GM04503 (cell line): ENCODE data around the gene LAMP1.
"Not testable (repeated sequence)": the region's sequence is repeated elsewhere in the genome, so short reads cannot be mapped to it uniquely, and the experiment has no call there.

Experiments
- DNase-seq: peaks from one replicate; pipeline ENCODE4 v3.0.0-alpha.2; 2012; ENCODE audit warnings: low read depth

LAMP1 gene

DNA sequence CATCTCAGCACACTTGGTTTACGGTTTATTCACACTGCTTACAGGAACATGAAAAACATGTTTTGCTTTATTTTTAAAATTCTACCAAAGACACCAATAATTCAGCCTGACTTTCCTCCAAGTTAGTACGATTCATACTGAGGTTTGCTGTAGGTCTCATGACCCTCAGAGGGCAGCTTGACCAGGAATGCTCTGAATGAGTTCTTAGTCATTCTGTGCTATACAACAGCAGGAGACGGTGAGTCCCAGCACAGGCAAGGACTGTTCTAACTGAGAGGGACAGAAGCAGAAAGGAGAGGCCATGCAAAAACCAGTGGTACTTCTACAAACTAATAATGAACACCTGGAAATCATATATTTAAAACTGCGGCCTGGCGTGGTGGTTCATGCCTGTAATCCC, 60.5 kb downstream of the LAMP1 start:
- DNase-seq, result peak; percentile 26

DNA sequence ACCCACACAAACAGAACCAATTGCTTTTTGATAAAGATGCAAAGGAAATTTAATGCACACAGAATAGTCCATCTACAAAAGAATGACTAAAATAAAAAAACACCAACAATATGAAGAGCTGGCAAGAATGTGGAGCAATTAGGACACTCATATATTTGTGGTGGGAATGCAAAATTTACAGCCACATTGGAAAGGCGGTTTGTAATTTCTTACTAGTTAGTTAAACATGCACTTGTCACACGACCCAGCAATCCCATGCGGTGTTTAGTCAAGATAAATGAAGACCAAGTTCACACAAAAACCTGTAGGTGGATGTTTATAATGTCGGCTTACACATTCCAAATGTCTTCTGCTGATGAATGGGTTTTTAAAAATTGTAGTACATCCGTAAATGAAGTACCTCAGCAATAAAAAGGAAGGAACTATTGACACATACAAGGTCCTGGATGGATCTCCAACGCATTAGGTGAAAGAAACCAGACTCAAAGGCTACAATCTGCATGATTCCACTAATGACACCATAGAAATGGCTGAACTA, 61.7 kb downstream of the LAMP1 start:
- DNase-seq, result no peak

DNA sequence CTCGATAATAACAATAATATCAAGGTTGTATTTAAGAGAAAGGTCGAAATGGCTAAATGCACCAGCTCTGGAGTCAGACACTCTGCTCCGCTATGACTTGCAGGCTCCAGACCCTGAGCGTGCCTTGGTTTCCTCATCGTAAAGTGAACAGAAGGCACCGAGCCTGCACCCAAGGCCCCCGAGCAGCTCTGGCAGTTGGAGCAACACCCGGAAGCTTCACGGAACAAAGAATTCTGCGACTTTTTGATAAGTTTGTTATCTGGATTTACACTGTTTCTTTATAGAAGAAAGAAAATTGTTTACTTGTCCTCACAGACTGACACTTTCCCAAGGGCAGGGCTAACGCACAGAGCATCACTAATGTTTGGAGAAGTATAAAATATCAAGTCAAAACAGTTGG, 62.5 kb downstream of the LAMP1 start:
- no peak for DNase-seq

DNA sequence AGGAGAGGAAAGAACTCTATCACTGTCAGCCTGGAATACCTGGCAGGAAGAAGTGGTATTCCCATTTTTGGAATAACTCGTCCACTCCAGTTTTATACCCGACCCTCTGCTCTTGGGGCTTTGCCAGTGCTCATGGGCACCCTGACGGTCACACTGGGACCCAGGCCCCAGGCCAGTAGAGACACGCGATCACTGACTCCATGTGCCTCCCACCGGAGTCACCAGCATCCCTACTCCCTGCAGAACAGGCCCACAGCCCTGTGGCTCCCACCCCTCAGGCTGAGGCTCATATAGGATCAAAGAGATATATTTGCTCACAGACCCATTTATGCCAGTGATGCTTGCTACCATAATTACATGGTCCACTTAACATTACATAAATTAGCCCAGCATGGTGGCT, 63.4 kb downstream of the LAMP1 start:
- DNase-seq, result no peak

DNA sequence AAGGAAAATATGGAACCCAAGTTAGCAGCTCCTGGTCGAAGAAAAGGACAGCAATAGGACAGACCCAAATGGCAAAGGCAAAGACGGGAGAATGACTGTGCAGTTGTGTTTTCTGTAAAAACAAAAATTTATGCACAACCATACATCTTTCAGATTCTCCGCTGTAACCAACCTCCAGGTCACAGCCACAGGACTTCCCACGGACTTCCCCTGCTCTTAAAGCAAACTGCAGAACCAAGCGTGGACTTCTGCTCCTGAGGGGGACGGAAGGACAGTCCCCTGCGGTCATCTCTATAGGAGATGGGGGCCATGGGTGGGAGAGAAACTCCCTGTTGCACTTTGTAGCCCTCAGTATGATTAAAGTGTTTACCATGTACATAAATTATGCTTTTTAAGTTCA, 64.4 kb downstream of the LAMP1 start:
- DNase-seq, result no peak

DNA sequence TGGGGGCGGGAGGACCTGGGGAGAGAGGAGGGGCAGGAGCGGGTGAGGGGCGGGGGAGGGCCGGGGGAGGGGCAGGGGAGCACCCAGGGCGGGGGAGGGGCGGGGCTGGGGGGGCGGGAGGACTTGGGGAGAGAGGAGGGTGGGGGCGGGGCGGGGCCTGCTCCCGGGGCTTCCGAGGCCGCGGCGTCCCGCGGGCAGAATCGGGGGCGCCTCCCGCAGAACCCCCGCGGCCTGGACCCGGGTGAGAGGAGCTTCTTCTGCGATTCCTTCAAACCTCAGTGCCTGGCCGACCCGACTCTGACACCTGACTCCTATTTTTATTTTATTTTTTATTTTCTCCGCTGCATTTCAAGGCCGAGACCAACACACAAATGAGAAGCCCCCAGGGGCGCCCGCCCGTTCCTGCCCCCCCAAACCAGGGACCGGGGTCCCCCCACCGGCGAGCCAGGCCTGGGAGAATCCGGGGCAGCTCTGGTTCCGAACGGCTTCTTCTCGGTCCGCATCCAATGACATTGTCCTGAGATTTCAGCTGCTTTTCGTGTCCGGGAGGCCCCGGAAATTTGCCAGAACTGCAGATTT, 67.4 kb downstream of the LAMP1 start:
- no peak for DNase-seq

DNA sequence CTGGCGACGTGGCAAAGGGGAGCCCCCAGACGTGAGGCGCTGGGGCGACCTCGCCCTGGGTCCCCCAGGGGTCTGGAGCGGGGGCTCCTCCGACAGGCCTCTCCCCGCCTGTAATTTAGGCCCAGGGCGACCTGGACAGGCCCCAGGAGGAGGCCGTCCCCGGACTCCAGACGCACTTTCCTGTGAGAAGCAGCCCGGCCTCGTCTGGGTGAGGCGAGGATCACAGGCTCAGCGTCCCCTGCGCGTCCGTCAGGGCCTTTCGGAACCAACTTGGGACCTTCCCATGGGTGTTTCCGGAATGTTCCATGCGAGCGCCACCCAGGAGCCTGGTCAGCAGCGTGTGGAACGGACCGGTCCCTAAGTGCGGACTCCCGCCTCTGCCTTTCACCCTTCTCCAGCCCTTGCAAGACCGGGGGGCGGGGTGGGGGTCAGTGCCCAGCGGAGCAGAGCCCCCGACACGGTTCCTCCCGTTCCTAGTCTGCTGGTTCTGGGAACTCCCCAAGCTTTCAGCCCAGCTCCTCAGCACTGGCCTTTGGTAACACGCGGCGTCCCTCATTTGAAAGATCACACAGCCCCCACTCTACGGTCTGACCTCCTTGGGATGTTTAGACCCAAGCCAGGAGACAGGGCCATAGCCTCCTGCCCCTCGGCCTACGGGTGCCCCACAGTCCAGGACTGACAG, 68.0 kb downstream of the LAMP1 start:
- no peak for DNase-seq

DNA sequence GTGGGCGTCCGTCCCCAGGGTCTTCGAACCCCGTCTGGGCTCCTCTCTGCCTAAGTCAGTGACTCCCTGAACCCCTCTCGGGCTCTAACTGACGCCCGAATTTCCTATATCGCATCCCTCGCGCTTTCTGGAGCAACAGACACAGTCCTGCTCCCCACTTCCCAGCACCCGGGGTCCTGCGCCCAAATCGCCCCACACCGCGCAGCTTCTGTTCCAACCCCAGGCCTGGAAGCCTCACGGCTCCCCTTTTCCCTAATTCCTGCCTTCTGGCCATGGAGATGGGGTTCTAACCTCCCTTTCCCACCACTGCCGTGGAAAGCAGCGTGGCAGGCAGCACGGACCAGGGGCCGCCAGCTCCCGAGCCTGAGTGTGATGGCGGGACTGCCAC, 68.5 kb downstream of the LAMP1 start:
- no peak for DNase-seq

DNA sequence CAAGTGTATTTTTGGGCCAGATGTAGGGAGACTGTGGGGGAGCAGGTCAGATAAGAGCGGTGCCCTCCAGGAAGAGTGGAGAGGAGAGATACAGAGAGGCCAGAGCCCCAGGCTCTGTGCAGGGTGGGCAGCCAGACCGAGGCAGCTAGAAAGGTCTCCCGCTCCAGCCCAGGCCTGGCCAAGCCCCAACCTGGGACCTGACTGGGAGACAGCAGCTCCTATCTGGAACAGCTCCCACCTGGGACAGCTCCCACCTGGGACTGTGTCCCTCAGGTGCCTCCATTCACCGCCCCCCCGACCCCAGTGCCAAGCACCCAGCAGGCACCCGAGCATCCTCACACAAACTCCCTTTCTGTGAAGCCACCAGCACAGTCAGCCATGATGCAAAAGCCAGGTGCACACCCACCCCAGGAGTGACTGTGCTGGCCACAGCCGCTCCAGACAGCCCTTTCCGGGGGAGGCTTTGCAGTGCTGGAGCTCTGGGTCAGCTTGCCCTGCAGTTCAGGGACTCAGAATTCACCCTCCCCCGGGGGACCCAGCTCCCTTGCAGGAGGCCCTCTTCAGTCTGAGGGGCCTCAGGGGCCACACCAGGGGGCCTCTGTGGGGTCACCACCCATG, 69.0 kb downstream of the LAMP1 start:
- DNase-seq, result no peak

DNA sequence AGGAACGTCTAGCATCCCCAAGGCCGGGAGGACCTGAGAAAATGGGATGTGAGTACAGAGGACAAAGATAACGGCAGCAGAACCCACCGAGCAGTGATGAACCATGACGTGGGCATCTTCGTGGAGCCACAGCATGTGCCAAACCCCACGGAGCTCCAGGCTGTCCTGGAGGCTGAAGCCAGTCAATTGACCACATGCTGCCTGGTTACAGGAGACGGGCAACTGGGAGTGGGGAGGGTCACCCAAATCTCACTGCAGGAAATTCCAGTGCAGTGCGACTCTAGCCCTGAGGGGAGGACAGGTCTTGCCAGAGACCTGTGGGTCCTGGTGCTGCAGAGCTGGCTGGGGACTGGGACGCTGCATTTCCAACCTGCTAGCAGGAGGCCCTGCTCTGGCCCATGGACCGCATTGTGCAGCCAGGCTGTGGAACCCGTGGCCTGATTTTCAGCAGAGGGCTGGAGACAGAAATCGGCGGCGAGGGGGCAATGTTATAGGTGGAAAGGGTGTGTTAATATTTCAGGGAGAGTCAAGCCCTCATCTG, 70.1 kb downstream of the LAMP1 start:
- no peak for DNase-seq

DNA sequence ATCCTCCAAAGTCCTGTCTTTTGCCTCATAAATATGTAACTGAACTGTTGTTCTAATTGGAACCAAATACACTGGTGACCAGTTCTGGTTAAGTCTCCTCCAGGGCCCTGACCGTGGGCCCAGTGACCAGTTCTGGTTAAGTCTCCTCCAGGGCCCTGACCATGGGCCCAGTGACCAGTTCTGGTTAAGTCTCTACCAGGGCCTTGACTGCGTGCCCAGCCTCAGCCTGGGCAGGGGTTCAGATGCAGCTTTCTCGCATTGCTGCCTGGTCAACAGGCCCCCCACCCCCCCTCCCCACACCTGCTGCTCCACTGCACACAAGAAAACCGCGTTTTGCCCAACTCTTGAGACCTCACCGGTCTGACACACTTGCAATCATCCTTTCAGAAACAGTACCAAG, 70.7 kb downstream of the LAMP1 start:
- DNase-seq, result no peak

DNA sequence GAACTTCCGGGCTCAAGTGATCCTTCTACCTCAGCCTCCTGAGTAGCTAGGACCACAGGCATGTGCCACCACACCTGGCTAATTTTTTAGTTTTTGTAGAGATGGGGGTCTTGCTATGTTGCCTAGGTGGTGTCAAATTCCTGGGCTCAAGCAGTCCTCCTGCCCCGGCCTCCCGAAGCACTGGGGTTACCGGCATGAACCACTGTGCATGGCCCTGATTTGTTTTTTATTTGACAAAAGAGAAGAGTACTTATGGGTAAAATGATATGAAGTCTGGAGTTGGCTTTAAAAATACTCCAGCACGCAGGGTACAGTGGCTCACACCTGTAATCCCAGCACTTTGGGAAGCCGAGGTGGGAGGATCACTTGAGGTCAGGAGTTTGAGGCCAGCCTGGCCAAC, 71.3 kb downstream of the LAMP1 start:
- not testable (repeated sequence) for DNase-seq

DNA sequence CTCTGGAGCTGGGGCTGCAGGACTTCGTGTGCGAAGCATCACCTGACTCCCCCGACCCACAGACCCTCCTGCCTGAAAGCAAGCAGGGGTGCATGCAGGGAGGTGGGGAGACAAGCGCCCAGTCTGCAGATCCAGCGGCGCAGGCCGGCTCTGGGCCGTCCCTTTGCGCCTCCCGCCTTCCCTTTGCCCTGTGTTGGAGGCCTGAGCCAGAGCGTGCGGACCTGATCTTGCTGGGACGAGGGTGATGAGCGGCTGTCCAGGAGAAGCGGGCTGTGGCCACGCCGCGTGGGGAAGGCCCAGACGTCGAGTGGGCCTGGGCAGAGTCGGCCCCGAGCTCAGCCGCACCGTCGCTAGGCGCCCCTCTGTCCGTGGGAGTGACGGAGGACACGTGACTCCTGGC, 72.2 kb downstream of the LAMP1 start:
- no peak for DNase-seq

DNA sequence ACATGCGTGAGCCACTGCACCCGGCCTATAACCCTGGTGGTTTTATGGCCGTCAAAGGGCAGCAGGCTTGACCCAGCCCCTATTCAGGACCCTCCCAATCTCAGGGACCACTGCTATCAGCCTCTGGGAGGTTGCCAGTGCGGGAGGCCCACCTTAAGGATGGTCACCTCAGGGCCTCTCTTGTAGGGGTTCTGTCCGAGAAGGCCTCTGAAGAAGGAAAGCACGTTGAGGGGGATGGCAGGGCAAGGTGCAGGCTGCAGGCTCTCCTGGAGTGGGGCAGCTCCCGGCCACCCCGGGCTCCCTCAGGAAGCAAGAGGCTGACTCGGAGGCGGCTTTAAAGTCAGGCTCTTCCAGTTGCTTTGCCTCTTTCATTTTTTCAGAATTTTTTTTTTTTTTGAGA, 72.8 kb downstream of the LAMP1 start:
- no peak for DNase-seq

DNA sequence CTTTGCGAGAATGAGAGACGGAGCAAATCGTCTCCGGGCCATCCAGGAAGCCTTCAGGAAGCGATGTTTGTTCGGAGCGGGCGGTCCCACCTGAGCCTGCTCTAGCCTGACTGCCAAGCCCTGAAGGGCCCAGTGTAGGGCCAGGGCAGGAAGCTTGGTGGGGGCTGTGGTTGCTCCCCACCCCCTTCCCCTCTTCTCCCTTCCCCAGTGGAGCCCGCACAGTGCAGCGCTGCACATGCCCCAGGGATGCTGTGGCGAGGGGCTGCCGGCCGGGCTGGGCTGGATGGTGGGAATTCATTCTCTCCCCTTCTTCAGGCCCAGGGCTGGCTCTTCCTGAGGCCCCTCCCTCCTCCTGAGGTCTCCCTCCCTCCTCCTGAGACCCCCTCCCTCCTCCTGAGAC, 74.0 kb downstream of the LAMP1 start:
- no peak for DNase-seq

DNA sequence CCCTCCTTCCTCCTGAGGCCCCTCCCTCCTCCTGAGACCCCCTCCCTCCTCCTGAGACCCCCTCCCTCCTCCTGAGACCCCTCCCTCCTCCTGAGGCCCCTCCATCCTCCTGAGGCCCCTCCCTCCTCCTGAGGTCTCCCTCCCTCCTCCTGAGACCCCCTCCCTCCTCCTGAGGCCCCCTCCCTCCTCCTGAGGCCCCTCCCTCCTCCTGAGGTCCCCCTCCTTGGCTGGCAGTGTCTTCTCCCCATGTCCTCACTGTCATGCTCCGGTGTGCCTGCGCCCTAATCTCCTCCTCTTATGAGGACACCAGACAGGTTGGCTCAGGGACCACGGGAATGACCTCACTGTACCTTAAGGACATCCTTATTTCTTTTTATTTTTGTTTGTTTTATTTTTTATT, 74.7 kb downstream of the LAMP1 start:
- not testable (repeated sequence) for DNase-seq
